NCI-H2107 treated with DMSO at 0.1 percent for 48 hours (cell line): ENCODE results near the gene ZNF701.
"Not testable (repeated sequence)": the region's sequence is repeated elsewhere in the genome, so short reads cannot be mapped to it uniquely, and the experiment has no call there.

ENCODE experiments used
- DNase-seq: peaks from one replicate; lab custom pipeline; 2025; ENCODE audit not compliant: unreplicated experiment; lab: John Stamatoyannopoulos, UW

Gene ZNF701

GRCh38 chr19:52566121-52566520 lies 4.0 kb upstream of the ZNF701 start:
- no peak for DNase-seq

GRCh38 chr19:52566588-52566987 lies 3.5 kb upstream of the ZNF701 start:
- DNase-seq = no peak

- DNase-seq = no peak
These were observed 2.2 kb upstream of the ZNF701 start for GRCh38 chr19:52567921-52568320.

GRCh38 chr19:52569638-52569999 lies 468 bp upstream of the ZNF701 start:
- DNase-seq = not testable (repeated sequence)

GRCh38 chr19:52584736-52585440 lies 14.8 kb downstream of the ZNF701 start:
- DNase-seq = no peak

- no peak for DNase-seq
These were observed 15.5 kb downstream of the ZNF701 start for GRCh38 chr19:52585604-52586003.

- no peak for DNase-seq
These were observed 20.6 kb downstream of the ZNF701 start for GRCh38 chr19:52590728-52591127.

- DNase-seq = no peak
These were observed 22.2 kb downstream of the ZNF701 start for GRCh38 chr19:52592301-52592700.

GRCh38 chr19:52593441-52593840 lies 23.4 kb downstream of the ZNF701 start:
- DNase-seq = not testable (repeated sequence)

- DNase-seq = no peak
These were observed 29.2 kb downstream of the ZNF701 start for GRCh38 chr19:52599241-52599640.

GRCh38 chr19:52600639-52601024 lies 30.5 kb downstream of the ZNF701 start:
- DNase-seq = no peak

- DNase-seq = peak; percentile 41
These were observed 31.2 kb downstream of the ZNF701 start for GRCh38 chr19:52601025-52601973.

GRCh38 chr19:52601974-52602366 lies 31.9 kb downstream of the ZNF701 start:
- DNase-seq = not testable (repeated sequence)

GRCh38 chr19:52602941-52603340 lies 32.9 kb downstream of the ZNF701 start:
- DNase-seq = no peak

- DNase-seq = no peak
These were observed 33.6 kb downstream of the ZNF701 start for GRCh38 chr19:52603558-52604207.

GRCh38 chr19:52613299-52613906 lies 43.3 kb downstream of the ZNF701 start:
- DNase-seq = no peak

GRCh38 chr19:52621376-52621775 lies 51.3 kb downstream of the ZNF701 start:
- no peak for DNase-seq

GRCh38 chr19:52622261-52622660 lies 52.2 kb downstream of the ZNF701 start:
- no peak for DNase-seq

- DNase-seq = no peak
These were observed 56.8 kb downstream of the ZNF701 start for GRCh38 chr19:52626915-52627314.

- DNase-seq = not testable (repeated sequence)
These were observed 57.4 kb downstream of the ZNF701 start for GRCh38 chr19:52627441-52627840.
